Activated T-helper 2 cell treated with anti-CD3 and anti-CD28 coated beads, Interferon-gamma antibody, Interleukin-2, Interleukin-4, amounts not matched to agents 10 μg/mL and 5 μg/mL and 100 μg/mL, durations not matched to agents 14 hours and 24 hours and 36 hours (primary cell): ENCODE results near the gene AQP3. TPM values are rescaled to one million over a fixed set of nuclear protein-coding genes. Genes with fewer than 3 reads are reported as not detected.

Experiments
- DNase-seq: peaks from one replicate; pipeline ENCODE4 v3.0.0; 2021; ENCODE audit warnings: low spot score
- H3K27ac Mint-ChIP-seq: one replicate; pipeline ENCODE4 v1.8.0; 2021; ENCODE audit warnings: mixed read lengths
- H3K27me3 Mint-ChIP-seq: one replicate; pipeline ENCODE4 v1.8.0; 2021; ENCODE audit warnings: low read depth, mixed read lengths
- H3K36me3 Mint-ChIP-seq: one replicate; pipeline ENCODE4 v1.8.0; 2021; ENCODE audit warnings: low read depth, mixed read lengths
- H3K4me1 Mint-ChIP-seq: one replicate; pipeline ENCODE4 v1.8.0; 2021; ENCODE audit warnings: low read depth, mixed read lengths
- H3K4me3 Mint-ChIP-seq: one replicate; pipeline ENCODE4 v1.8.0; 2021; ENCODE audit warnings: low read depth, mild to moderate bottlenecking, moderate library complexity, mixed read lengths
- H3K9me3 Mint-ChIP-seq: one replicate; pipeline ENCODE4 v1.8.0; 2021; ENCODE audit warnings: mixed read lengths
- intact Hi-C: fragments of 100-400 bp; cut with micrococcal nuclease; formaldehyde crosslinking; loops from one replicate; pipeline ENCODE4 v1.15.1; 2023
- total RNA-seq: library from RNA; stranded (reverse); gene quantifications from 2 replicates; pipeline ENCODE4 v1.2.3, GENCODE V29; 2022

AQP3 gene
- total RNA-seq, 1 donor from 2014 or later, result 2.1 TPM

GRCh38 chr9:33469891-33470290 lies 22.5 kb upstream of the AQP3 start:
- Mint-ChIP-seq H3K36me3 (peaks cover 76% of the 10 kb centered on the region), H3K27ac (no peak overlapping the region), H3K9me3 (no peaks in the 10 kb centered on the region), H3K4me3 (no peak overlapping the region), H3K4me1 (peaks cover 21% of the 10 kb centered on the region), H3K27me3 (no peaks in the 10 kb centered on the region)
- intact Hi-C loops, result loop anchor here (5.0 kb wide), 1 partner anchor 178 kb away; the partner anchor contains the start of gene NFX1
- no peak for DNase-seq

GRCh38 chr9:33468797-33469621 lies 21.6 kb upstream of the AQP3 start:
- intact Hi-C loops, result no loop called here
- no peak overlapping the region for H3K27ac Mint-ChIP-seq
- H3K4me3 Mint-ChIP-seq, result no peak overlapping the region
- no peak for DNase-seq
- H3K9me3 Mint-ChIP-seq, result no peaks in the 10 kb centered on the region
- no peaks in the 10 kb centered on the region for H3K27me3 Mint-ChIP-seq
- H3K36me3 Mint-ChIP-seq, result peaks cover 85% of the 10 kb centered on the region
- peaks cover 19% of the 10 kb centered on the region for H3K4me1 Mint-ChIP-seq

- intact Hi-C loops, result no loop called here
- no peak for DNase-seq
- Mint-ChIP-seq H3K4me1 (peaks cover 19% of the 10 kb centered on the region), H3K36me3 (peaks cover 88% of the 10 kb centered on the region), H3K4me3 (no peak overlapping the region), H3K9me3 (no peaks in the 10 kb centered on the region), H3K27ac (no peak overlapping the region), H3K27me3 (no peaks in the 10 kb centered on the region)
These were observed 20.9 kb upstream of the AQP3 start for GRCh38 chr9:33468215-33468730.

- Mint-ChIP-seq H3K27ac (no peak overlapping the region), H3K27me3 (no peaks in the 10 kb centered on the region), H3K4me1 (peaks cover 15% of the 10 kb centered on the region), H3K36me3 (peaks cover 96% of the 10 kb centered on the region), H3K4me3 (no peak overlapping the region), H3K9me3 (no peaks in the 10 kb centered on the region)
- intact Hi-C loops, result loop anchor here (2.0 kb wide), 1 partner anchor 93 kb away; no protein-coding TSS in a partner anchor
- no peak for DNase-seq
These were observed 20.1 kb upstream of the AQP3 start for GRCh38 chr9:33467526-33467925.

GRCh38 chr9:33466565-33467495 lies 19.4 kb upstream of the AQP3 start:
- intact Hi-C loops, result loop anchor here (1.0 to 2.0 kb wide), 2 partner anchors 64 to 92 kb away; no protein-coding TSS in a partner anchor
- Mint-ChIP-seq H3K27me3 (no peaks in the 10 kb centered on the region), H3K27ac (no peak overlapping the region), H3K4me3 (no peak overlapping the region), H3K36me3 (peaks cover 95% of the 10 kb centered on the region), H3K9me3 (no peaks in the 10 kb centered on the region), H3K4me1 (peaks cover 8% of the 10 kb centered on the region)
- peak; percentile 60 for DNase-seq

GRCh38 chr9:33465596-33466564 lies 18.5 kb upstream of the AQP3 start:
- no peak overlapping the region for H3K4me3 Mint-ChIP-seq
- peaks cover 94% of the 10 kb centered on the region for H3K36me3 Mint-ChIP-seq
- H3K27ac Mint-ChIP-seq, result no peak overlapping the region
- intact Hi-C loops, result loop anchor here (1.0 to 2.0 kb wide), 2 partner anchors 63 to 91 kb away; no protein-coding TSS in a partner anchor
- no peaks in the 10 kb centered on the region for H3K27me3 Mint-ChIP-seq
- H3K9me3 Mint-ChIP-seq, result no peaks in the 10 kb centered on the region
- no peak for DNase-seq
- H3K4me1 Mint-ChIP-seq, result peaks cover 2% of the 10 kb centered on the region

GRCh38 chr9:33465096-33465495 lies 17.7 kb upstream of the AQP3 start:
- Mint-ChIP-seq H3K27ac (no peak overlapping the region), H3K36me3 (peaks cover 91% of the 10 kb centered on the region), H3K9me3 (no peaks in the 10 kb centered on the region), H3K27me3 (no peaks in the 10 kb centered on the region), H3K4me3 (no peak overlapping the region), H3K4me1 (no peaks in the 10 kb centered on the region)
- intact Hi-C loops, result no loop called here
- DNase-seq, result no peak

- intact Hi-C loops, result no loop called here
- Mint-ChIP-seq H3K9me3 (no peaks in the 10 kb centered on the region), H3K27ac (no peak overlapping the region), H3K36me3 (peaks cover 82% of the 10 kb centered on the region), H3K27me3 (no peaks in the 10 kb centered on the region), H3K4me1 (peaks cover 2% of the 10 kb centered on the region), H3K4me3 (no peak overlapping the region)
- DNase-seq, result no peak
These were observed 16.7 kb upstream of the AQP3 start for GRCh38 chr9:33464045-33464636.

- Mint-ChIP-seq H3K4me3 (no peak overlapping the region), H3K9me3 (no peaks in the 10 kb centered on the region), H3K27ac (no peak overlapping the region), H3K36me3 (peaks cover 79% of the 10 kb centered on the region), H3K27me3 (no peaks in the 10 kb centered on the region), H3K4me1 (peaks cover 10% of the 10 kb centered on the region)
- DNase-seq, result no peak
- intact Hi-C loops, result no loop called here
These were observed 15.8 kb upstream of the AQP3 start for GRCh38 chr9:33463151-33463550.

GRCh38 chr9:33461492-33461891 lies 14.1 kb upstream of the AQP3 start:
- H3K36me3 Mint-ChIP-seq, result peaks cover 66% of the 10 kb centered on the region
- no peaks in the 10 kb centered on the region for H3K27me3 Mint-ChIP-seq
- intact Hi-C loops, result no loop called here
- DNase-seq, result no peak
- no peak overlapping the region for H3K4me3 Mint-ChIP-seq
- peaks cover 23% of the 10 kb centered on the region for H3K4me1 Mint-ChIP-seq
- H3K27ac Mint-ChIP-seq, result no peak overlapping the region
- H3K9me3 Mint-ChIP-seq, result no peaks in the 10 kb centered on the region

- H3K9me3 Mint-ChIP-seq, result no peaks in the 10 kb centered on the region
- peaks cover 60% of the 10 kb centered on the region for H3K36me3 Mint-ChIP-seq
- DNase-seq, result no peak
- H3K4me1 Mint-ChIP-seq, result peaks cover 29% of the 10 kb centered on the region
- H3K4me3 Mint-ChIP-seq, result no peak overlapping the region
- H3K27ac Mint-ChIP-seq, result no peak overlapping the region
- intact Hi-C loops, result no loop called here
- no peaks in the 10 kb centered on the region for H3K27me3 Mint-ChIP-seq
These were observed 13.5 kb upstream of the AQP3 start for GRCh38 chr9:33460854-33461253.
